GM12878 (cell line): Measurements from ENCODE around the gene C1QL1. TPM values are rescaled to one million over a fixed set of nuclear protein-coding genes. Genes with fewer than 3 reads are reported as not detected.
A peak's percentile ranks its signal among the peaks of the same experiment; 100 is the strongest.

Experiments
- ATAC-seq: fragments of 200-7000 bp; cut with Tn5 transposase; 3 replicates; pipeline ENCODE4 v1.9.1; 2020; ENCODE audit warnings: mild to moderate bottlenecking, moderate library complexity
- BruUV-seq: library from RNA; stranded (reverse); fragments of 400-500 nt; replicated peaks from 2 replicates; lab custom pipeline; 2021; lab: Mats Ljungman, UMichigan
- CTCF ChIA-PET: fragments of 300-600 bp; sonication (Branson Sonifier 250); formaldehyde crosslinking; extraction: SDS; loops from one replicate; lab custom pipeline; 2021; ENCODE audit warnings: inconsistent platforms; lab: Yijun Ruan, JAX
- POLR2A ChIA-PET: fragments of 350-600 bp; formaldehyde crosslinking; extraction: SDS; loops from one replicate; lab custom pipeline; 2021; ENCODE audit warnings: inconsistent platforms; lab: Charles Lee
- RAD21 ChIA-PET: fragments of 300-600 bp; sonication (Branson Sonifier 250); formaldehyde crosslinking; loops from one replicate; lab custom pipeline; 2023; ENCODE audit warnings: antibody characterized with exemption; ENCODE audit not compliant: unreplicated experiment; lab: Charles Lee
- SMC1A ChIA-PET: fragments of 300-600 bp; sonication (Branson Sonifier 250); formaldehyde crosslinking; loops from one replicate; lab custom pipeline; 2023; ENCODE audit not compliant: unreplicated experiment, uncharacterized antibody; lab: Charles Lee
- DNase-seq: peaks from one replicate; pipeline ENCODE4 v3.0.0-alpha.2; 2011; ENCODE audit warnings: low read depth, low spot score
- FAIRE-seq: peaks from 3 replicates; lab custom pipeline; 2011; peaks lifted over from hg19 to GRCh38; lab: Jason Lieb, UNC
- H2AFZ ChIP-seq: 2 replicates; pipeline ENCODE4 v1.6.0; 2011; ENCODE audit warnings: low read depth, low read length, control low read depth; ENCODE audit not compliant: control insufficient read depth
- H3K27ac ChIP-seq: 2 replicates; pipeline ENCODE4 v1.5.1; 2011; ENCODE audit warnings: control low read depth; ENCODE audit not compliant: control insufficient read depth, insufficient read depth
- H3K27me3 ChIP-seq, 2 experiments: replicated peaks in 1 of 2; 2 replicates each; pipeline versions ENCODE4 v1.6.0 to v1.6.1; 2011; ENCODE audit warnings: low read length in 1 of 2; ENCODE audit not compliant: control insufficient read depth in 2 of 2, insufficient read depth in 2 of 2
- H3K36me3 ChIP-seq, 2 experiments: 2 replicates each; pipeline ENCODE4 v1.5.1; 2011; ENCODE audit warnings: low read length in 1 of 2; ENCODE audit not compliant: control insufficient read depth in 2 of 2, insufficient read depth in 2 of 2
- H3K4me1 ChIP-seq: 2 replicates; pipeline ENCODE4 v1.6.1; 2011; ENCODE audit warnings: mild to moderate bottlenecking, low read length, moderate library complexity, mixed read lengths; ENCODE audit not compliant: control insufficient read depth, insufficient read depth
- H3K4me2 ChIP-seq: 2 replicates; pipeline ENCODE4 v1.6.0; 2011; ENCODE audit warnings: control low read depth; ENCODE audit not compliant: control insufficient read depth, insufficient read depth
- H3K4me3 ChIP-seq: fragments of 200-600 bp; sonication (generic); 2 replicates; pipeline ENCODE4 v1.5.1; 2016
- H3K79me2 ChIP-seq: 2 replicates; pipeline ENCODE4 v1.6.0; 2011; ENCODE audit warnings: low read length; ENCODE audit not compliant: control insufficient read depth, insufficient read depth
- H3K9ac ChIP-seq: 2 replicates; pipeline ENCODE4 v1.8.0; 2011; ENCODE audit warnings: low read length, control low read depth, mixed read lengths; ENCODE audit not compliant: control insufficient read depth, insufficient read depth
- H3K9me3 ChIP-seq: replicated peaks from 3 replicates; pipeline ENCODE4 v1.5.1; 2011; ENCODE audit warnings: mild to moderate bottlenecking, low read length; ENCODE audit not compliant: control insufficient read depth, insufficient read depth
- H4K20me1 ChIP-seq: 2 replicates; pipeline ENCODE4 v1.6.0; 2011; ENCODE audit not compliant: control insufficient read depth, insufficient read depth
- BHLHE40 ChIP-seq, 2 experiments: fragments of 450-650 bp in 1 of 2; IDR thresholded peaks; 2 replicates each; pipeline ENCODE4 v1.6.1; 2011 to 2017; ENCODE audit warnings: low read depth in 2 of 2, borderline replicate concordance in 1 of 2, improper control_type of control experiment in 1 of 2, low read length in 1 of 2, mild to moderate bottlenecking in 1 of 2
- FOXK2 ChIP-seq: fragments of 450-650 bp; IDR thresholded peaks from 2 replicates; pipeline ENCODE4 v1.6.1; 2017; ENCODE audit warnings: mild to moderate bottlenecking, moderate library complexity
- POU2F2 ChIP-seq: IDR thresholded peaks from 3 replicates; pipeline ENCODE4 v1.6.1; 2011; ENCODE audit warnings: low read depth, mild to moderate bottlenecking, low read length, borderline replicate concordance
- SREBF1 ChIP-seq: IDR thresholded peaks from 2 replicates; pipeline ENCODE4 v1.6.1; 2012; ENCODE audit warnings: mild to moderate bottlenecking, low read length
- SRF ChIP-seq, 2 experiments: IDR thresholded peaks; 2 replicates each; pipeline ENCODE4 v1.6.1; 2011; ENCODE audit warnings: low read depth in 2 of 2, low read length in 2 of 2, mild to moderate bottlenecking in 1 of 2, moderate library complexity in 1 of 2
- WGBS: methylation state at CpG from one replicate; pipeline ENCODE4 v1.1.6; 2016; ENCODE audit warnings: low lambda C conversion rate; ENCODE audit not compliant: insufficient replicate concordance, insufficient coverage; ENCODE audit errors: missing lambda C conversion rate; 5-methylcytosine and 5-hydroxymethylcytosine counted together
- in situ Hi-C: fragments of 300-500 bp; cut with MboI; formaldehyde crosslinking; loops from 9 replicates; pipeline ENCODE4 v1.14.3; 2018; ENCODE audit warnings: mixed read lengths
- intact Hi-C: fragments of 100-400 bp; cut with micrococcal nuclease; formaldehyde crosslinking; loops from one replicate; pipeline ENCODE4 v1.14.2; 2022; ENCODE audit not compliant: unreplicated experiment
- microRNA-seq: library from miRNA; unstranded; fragments of <30 nt; microRNA quantifications from one replicate; pipeline ENCODE4, GENCODE V29; 2018
- polyA plus RNA-seq, 11 experiments: library from polyadenylated mRNA; depleted of rRNA in 4 of 11; unstranded in 6 of 11; stranded (reverse) in 5 of 11; fragments of >200 nt; fragmentation: Nextera tagmentation in 4 of 11; fragmentation: Illumina TruSeq in 1 of 11; extraction: Ambion mirVana in 4 of 11; extraction: Trizol in 1 of 11; gene quantifications; 1 replicate in 1 of 11; 2 replicates in 10 of 11; pipeline versions ENCODE4 v1.2.1 to v1.2.3, GENCODE V29; 2011 to 2016; ENCODE audit warnings: inconsistent platforms in 2 of 11, missing spikeins in 2 of 11, low read depth in 1 of 11
- small RNA-seq: library from RNA; depleted of rRNA; stranded (forward); fragments of <200 nt; gene quantifications from one replicate; pipeline ENCODE3, GENCODE V24; 2014
- total RNA-seq, 4 experiments: library from RNA; depleted of rRNA in 3 of 4; stranded (reverse); fragments of >200 nt in 3 of 4; fragmentation: Illumina TruSeq in 1 of 4; extraction: Trizol in 1 of 4; gene quantifications; 2 replicates each; pipeline versions ENCODE4 v1.2.1 to v1.2.3, GENCODE V29; 2013 to 2021

Gene C1QL1
- total and polyA plus RNA-seq, 10 of the 15 experiments (the other 5 are each of a cell fraction or from before 2014, with no cell fraction given): not detected

DNA sequence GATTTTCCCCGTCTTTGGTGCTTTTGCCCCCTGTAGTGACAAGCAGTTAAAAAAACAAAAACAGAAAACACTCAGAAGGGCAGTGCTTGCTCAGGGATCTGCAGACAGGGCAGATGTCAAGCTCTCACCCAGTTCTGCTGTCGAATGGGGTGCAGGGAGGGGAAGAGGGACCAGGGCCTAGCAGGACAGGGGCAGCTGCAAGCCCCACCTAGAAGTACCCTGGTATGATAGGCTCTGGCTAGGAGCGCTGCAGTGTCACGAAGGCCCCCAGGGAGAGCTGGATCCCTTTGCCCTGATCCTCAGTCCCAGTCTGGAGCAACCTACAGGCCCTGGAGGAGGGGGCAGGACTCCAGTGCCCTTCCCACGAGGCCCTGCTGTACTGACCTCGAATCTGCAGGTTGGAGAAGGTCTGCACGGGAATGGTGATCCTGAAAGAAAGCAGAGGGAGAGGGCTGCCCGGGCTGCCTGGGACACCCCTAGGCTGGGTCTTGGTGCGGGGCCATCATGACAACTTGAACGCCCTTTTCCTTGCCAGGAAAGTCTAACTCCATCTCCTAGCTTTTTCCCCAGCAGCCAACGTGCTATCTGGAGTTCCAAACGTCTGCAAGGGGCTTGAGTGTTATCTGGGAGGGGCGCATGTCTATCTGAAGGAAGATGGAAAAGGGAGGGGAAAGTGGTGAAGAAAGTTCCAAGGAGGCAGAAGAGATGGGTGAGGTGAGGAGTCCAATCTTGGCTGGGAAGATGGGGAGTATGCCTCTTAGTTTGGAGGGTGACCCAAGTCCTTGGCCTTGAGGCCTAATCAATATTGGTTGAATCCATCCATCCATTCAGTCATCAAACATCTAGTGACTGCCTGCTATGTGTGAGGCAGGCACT, 57.6 kb downstream of the C1QL1 start:
- ChIA-PET POLR2A (interaction anchor here (0.5 to 1.0 kb wide), 2 partner anchors 11 to 474 kb away, joined by 3 read pairs; no protein-coding TSS in a partner anchor), CTCF (interaction anchor here (0.5 to 2.6 kb wide), 10 partner anchors 8 to 225 kb away, joined by 3 to 17 read pairs (median 6); partner anchors contain the start of gene ACBD4), SMC1A (interaction anchor here (0.7 to 2.6 kb wide), 2 partner anchors 10 to 287 kb away, joined by 3 to 12 read pairs; no protein-coding TSS in a partner anchor), RAD21 (interaction anchor here (1.1 kb wide), 1 partner anchor 9 kb away, joined by 3 read pairs; no protein-coding TSS in a partner anchor)
- H3K9ac ChIP-seq: no peak overlapping the region
- H4K20me1 ChIP-seq: no peaks in the 10 kb centered on the region
- no peaks in the 10 kb centered on the region for H3K79me2 ChIP-seq
- in situ Hi-C loops: no loop called here
- ATAC-seq: no peak
- intact Hi-C loops: no loop called here
- FAIRE-seq: no peak
- no peak overlapping the region for H3K4me3 ChIP-seq
- no peak overlapping the region for H3K4me2 ChIP-seq
- H2AFZ ChIP-seq: peak overlapping the region; percentile 35; the same call in 1 of the 2 replicates
- WGBS: 47% methylated on average over 13 of the region's 13 CpGs
- H3K27me3 ChIP-seq: no peaks in the 10 kb centered on the region; a peak in 3 of 4 replicates
- no peaks in the 10 kb centered on the region for H3K9me3 ChIP-seq
- no TSS peak for BruUV-seq
- TF ChIP-seq SREBF1 (no peak), FOXK2 (no peak), BHLHE40 (IDR thresholded peaks at IDR 0.05; ENCODE audit: borderline replicate concordance in 1 of 2, low read depth in 2 of 2, low read length in 1 of 2) (no peak), POU2F2 (no peak), SRF (IDR thresholded peaks at IDR 0.05; ENCODE audit: low read depth in 2 of 2, low read length in 2 of 2) (no peak)
- H3K36me3 ChIP-seq: no peaks in the 10 kb centered on the region
- H3K27ac ChIP-seq: no peak overlapping the region
- DNase-seq: no peak
- peaks cover 9% of the 10 kb centered on the region for H3K4me1 ChIP-seq

Small RNA genes within 50 kb of the gene (microRNA-seq; reads per million reads assigned to microRNA genes)
- gene MIR6783: 3.6 reads per million, percentile 21 among the genes with 10 or more reads in this experiment

Small RNA genes within 50 kb of the gene (small RNA-seq; reads per million reads assigned to genes)
- gene AC015936.2 (not detected), gene MIR6783 (1.2 reads per million, percentile 40 among the genes with 10 or more reads in this experiment)

Other genes starting within 250 kb of the C1QL1 start
Only the 7 nearest of the 12 such genes appear.
- gene GJC1, start 138.0 kb downstream of the C1QL1 start, total RNA-seq (2014; rRNA removed): 0.76 and 0.79 TPM in 2 replicates
- 0.67 and 0.83 TPM in 2 replicates for gene GJC1, start 138.0 kb downstream of the C1QL1 start, total RNA-seq (2014; rRNA removed; fragmentation: Illumina TruSeq; extraction: Trizol)
- gene GJC1, start 138.0 kb downstream of the C1QL1 start, total RNA-seq (2021): 2.5 and 2.7 TPM in 2 replicates
- gene GJC1, start 138.0 kb downstream of the C1QL1 start, polyA plus RNA-seq (2011; rRNA removed): 3.0 and 3.4 TPM in 2 replicates
- gene GJC1, start 138.0 kb downstream of the C1QL1 start, polyA plus RNA-seq (2014; fragmentation: Illumina TruSeq; extraction: Trizol): 1.0 and 1.1 TPM in 2 replicates
- gene GJC1, start 138.0 kb downstream of the C1QL1 start, polyA plus RNA-seq (2014; fragmentation: Nextera tagmentation; extraction: Ambion mirVana): under 1 TPM; 0.37 to 0.69 TPM
- 1.1 and 1.4 TPM in 2 replicates for gene GJC1, start 138.0 kb downstream of the C1QL1 start, polyA plus RNA-seq (2014; rRNA removed)
- gene GJC1, start 138.0 kb downstream of the C1QL1 start, polyA plus RNA-seq (2016; fragmentation: Nextera tagmentation; extraction: Ambion mirVana): 1 to 10 TPM in 1 of 2 experiments, under 1 TPM in 1; 0.72 to 1.0 TPM
- gene HIGD1B, start 120.4 kb downstream of the C1QL1 start, total RNA-seq (2014; rRNA removed): not detected in 2 replicates
- not detected in 2 replicates for gene HIGD1B, start 120.4 kb downstream of the C1QL1 start, total RNA-seq (2014; rRNA removed; fragmentation: Illumina TruSeq; extraction: Trizol)
- not detected in 2 replicates for gene HIGD1B, start 120.4 kb downstream of the C1QL1 start, total RNA-seq (2021)
- gene HIGD1B, start 120.4 kb downstream of the C1QL1 start, polyA plus RNA-seq (2011; rRNA removed): not detected in 2 replicates
- not detected in 2 replicates for gene HIGD1B, start 120.4 kb downstream of the C1QL1 start, polyA plus RNA-seq (2014; fragmentation: Illumina TruSeq; extraction: Trizol)
- not detected for gene HIGD1B, start 120.4 kb downstream of the C1QL1 start, polyA plus RNA-seq (2014; fragmentation: Nextera tagmentation; extraction: Ambion mirVana)
- not detected in 2 replicates for gene HIGD1B, start 120.4 kb downstream of the C1QL1 start, polyA plus RNA-seq (2014; rRNA removed)
- 1 to 10 TPM in 1 of 2 experiments, not detected in 1; 1.0 TPM for gene HIGD1B, start 120.4 kb downstream of the C1QL1 start, polyA plus RNA-seq (2016; fragmentation: Nextera tagmentation; extraction: Ambion mirVana)
- 92.0 and 98.1 TPM in 2 replicates for gene EFTUD2, start 68.9 kb downstream of the C1QL1 start, total RNA-seq (2014; rRNA removed)
- gene EFTUD2, start 68.9 kb downstream of the C1QL1 start, total RNA-seq (2014; rRNA removed; fragmentation: Illumina TruSeq; extraction: Trizol): 115 and 124 TPM in 2 replicates
- gene EFTUD2, start 68.9 kb downstream of the C1QL1 start, total RNA-seq (2021): 154 and 159 TPM in 2 replicates
- gene EFTUD2, start 68.9 kb downstream of the C1QL1 start, polyA plus RNA-seq (2011; rRNA removed): 198 and 251 TPM in 2 replicates
- gene EFTUD2, start 68.9 kb downstream of the C1QL1 start, polyA plus RNA-seq (2014; fragmentation: Illumina TruSeq; extraction: Trizol): 128 and 156 TPM in 2 replicates
- 10 to 100 TPM; 33.0 to 39.4 TPM for gene EFTUD2, start 68.9 kb downstream of the C1QL1 start, polyA plus RNA-seq (2014; fragmentation: Nextera tagmentation; extraction: Ambion mirVana)
- gene EFTUD2, start 68.9 kb downstream of the C1QL1 start, polyA plus RNA-seq (2014; rRNA removed): 114 and 115 TPM in 2 replicates
- 100 to 1,000 TPM; 157 to 173 TPM for gene EFTUD2, start 68.9 kb downstream of the C1QL1 start, polyA plus RNA-seq (2016; fragmentation: Nextera tagmentation; extraction: Ambion mirVana)
- gene GFAP, start 52.8 kb downstream of the C1QL1 start, total RNA-seq (2014; rRNA removed): not detected in 2 replicates
- gene GFAP, start 52.8 kb downstream of the C1QL1 start, total RNA-seq (2014; rRNA removed; fragmentation: Illumina TruSeq; extraction: Trizol): not detected in 2 replicates
- gene GFAP, start 52.8 kb downstream of the C1QL1 start, total RNA-seq (2021): not detected in 2 replicates
- gene GFAP, start 52.8 kb downstream of the C1QL1 start, polyA plus RNA-seq (2011; rRNA removed): not detected in 2 replicates
- not detected in 2 replicates for gene GFAP, start 52.8 kb downstream of the C1QL1 start, polyA plus RNA-seq (2014; fragmentation: Illumina TruSeq; extraction: Trizol)
- gene GFAP, start 52.8 kb downstream of the C1QL1 start, polyA plus RNA-seq (2014; fragmentation: Nextera tagmentation; extraction: Ambion mirVana): under 1 TPM in 1 of 2 experiments, not detected in 1; 0.04 TPM
- gene GFAP, start 52.8 kb downstream of the C1QL1 start, polyA plus RNA-seq (2014; rRNA removed): not detected in 2 replicates
- gene GFAP, start 52.8 kb downstream of the C1QL1 start, polyA plus RNA-seq (2016; fragmentation: Nextera tagmentation; extraction: Ambion mirVana): under 1 TPM in 1 of 2 experiments, not detected in 1; 0.25 TPM
- gene KIF18B, start 20.5 kb downstream of the C1QL1 start, total RNA-seq (2014; rRNA removed): 10.6 and 12.0 TPM in 2 replicates
- gene KIF18B, start 20.5 kb downstream of the C1QL1 start, total RNA-seq (2014; rRNA removed; fragmentation: Illumina TruSeq; extraction: Trizol): 9.2 and 10.3 TPM in 2 replicates
- gene KIF18B, start 20.5 kb downstream of the C1QL1 start, total RNA-seq (2021): 39.4 and 44.4 TPM in 2 replicates
- 14.2 and 28.6 TPM in 2 replicates for gene KIF18B, start 20.5 kb downstream of the C1QL1 start, polyA plus RNA-seq (2011; rRNA removed)
- 11.9 and 22.0 TPM in 2 replicates for gene KIF18B, start 20.5 kb downstream of the C1QL1 start, polyA plus RNA-seq (2014; fragmentation: Illumina TruSeq; extraction: Trizol)
- 1 to 10 TPM; 2.8 to 3.1 TPM for gene KIF18B, start 20.5 kb downstream of the C1QL1 start, polyA plus RNA-seq (2014; fragmentation: Nextera tagmentation; extraction: Ambion mirVana)
- gene KIF18B, start 20.5 kb downstream of the C1QL1 start, polyA plus RNA-seq (2014; rRNA removed): 44.7 and 46.2 TPM in 2 replicates
- 10 to 100 TPM; 20.4 to 20.5 TPM for gene KIF18B, start 20.5 kb downstream of the C1QL1 start, polyA plus RNA-seq (2016; fragmentation: Nextera tagmentation; extraction: Ambion mirVana)
- 49.4 and 62.7 TPM in 2 replicates for gene DCAKD, start 83.3 kb upstream of the C1QL1 start, total RNA-seq (2014; rRNA removed)
- 23.0 and 27.9 TPM in 2 replicates for gene DCAKD, start 83.3 kb upstream of the C1QL1 start, total RNA-seq (2014; rRNA removed; fragmentation: Illumina TruSeq; extraction: Trizol)
- gene DCAKD, start 83.3 kb upstream of the C1QL1 start, total RNA-seq (2021): 44.4 and 45.8 TPM in 2 replicates
- 14.1 and 32.8 TPM in 2 replicates for gene DCAKD, start 83.3 kb upstream of the C1QL1 start, polyA plus RNA-seq (2011; rRNA removed)
- gene DCAKD, start 83.3 kb upstream of the C1QL1 start, polyA plus RNA-seq (2014; fragmentation: Illumina TruSeq; extraction: Trizol): 18.9 and 21.5 TPM in 2 replicates
- 10 to 100 TPM; 11.6 to 11.7 TPM for gene DCAKD, start 83.3 kb upstream of the C1QL1 start, polyA plus RNA-seq (2014; fragmentation: Nextera tagmentation; extraction: Ambion mirVana)
- gene DCAKD, start 83.3 kb upstream of the C1QL1 start, polyA plus RNA-seq (2014; rRNA removed): 45.7 and 46.5 TPM in 2 replicates
- gene DCAKD, start 83.3 kb upstream of the C1QL1 start, polyA plus RNA-seq (2016; fragmentation: Nextera tagmentation; extraction: Ambion mirVana): 10 to 100 TPM; 43.8 to 46.1 TPM
- 118 and 121 TPM in 2 replicates for gene NMT1, start 93.0 kb upstream of the C1QL1 start, total RNA-seq (2014; rRNA removed)
- gene NMT1, start 93.0 kb upstream of the C1QL1 start, total RNA-seq (2014; rRNA removed; fragmentation: Illumina TruSeq; extraction: Trizol): 391 and 395 TPM in 2 replicates
- gene NMT1, start 93.0 kb upstream of the C1QL1 start, total RNA-seq (2021): 204 and 223 TPM in 2 replicates
- 116 and 138 TPM in 2 replicates for gene NMT1, start 93.0 kb upstream of the C1QL1 start, polyA plus RNA-seq (2011; rRNA removed)
- gene NMT1, start 93.0 kb upstream of the C1QL1 start, polyA plus RNA-seq (2014; fragmentation: Illumina TruSeq; extraction: Trizol): 80.7 and 216 TPM in 2 replicates
- 100 to 1,000 TPM; 282 to 342 TPM for gene NMT1, start 93.0 kb upstream of the C1QL1 start, polyA plus RNA-seq (2014; fragmentation: Nextera tagmentation; extraction: Ambion mirVana)
- 96.7 and 112 TPM in 2 replicates for gene NMT1, start 93.0 kb upstream of the C1QL1 start, polyA plus RNA-seq (2014; rRNA removed)
- gene NMT1, start 93.0 kb upstream of the C1QL1 start, polyA plus RNA-seq (2016; fragmentation: Nextera tagmentation; extraction: Ambion mirVana): 100 to 1,000 TPM; 221 to 226 TPM